OCI-LY1 (cell line): ENCODE data around the gene BIN1.

Experiments used
- H2AFZ ChIP-seq: fragments of 200-600 bp; sonication (generic), shearing (Covaris generic); 2 replicates; pipeline ENCODE4 v1.6.0; 2014; ENCODE audit warnings: antibody characterized with exemption, mild to moderate bottlenecking, low read length
- H3F3A ChIP-seq: fragments of 200-600 bp; sonication (generic), shearing (Covaris generic); 2 replicates; pipeline ENCODE4 v1.6.0; 2014; ENCODE audit warnings: mild to moderate bottlenecking, antibody characterized with exemption, low read length, moderate library complexity; ENCODE audit not compliant: insufficient read depth
- H3K27ac ChIP-seq: fragments of 200-600 bp; sonication (generic); 2 replicates; pipeline ENCODE4 v1.5.1; 2014; ENCODE audit warnings: low read length, mixed run types, mild to moderate bottlenecking, low read depth; ENCODE audit not compliant: poor library complexity, severe bottlenecking
- H3K27me3 ChIP-seq: fragments of 200-600 bp; sonication (generic); 2 replicates; pipeline ENCODE4 v1.6.0; 2014; ENCODE audit warnings: antibody characterized with exemption, mild to moderate bottlenecking, low read length, moderate library complexity; ENCODE audit not compliant: insufficient read depth
- H3K36me3 ChIP-seq: fragments of 200-600 bp; sonication (generic); 2 replicates; pipeline ENCODE4 v1.6.1; 2014; ENCODE audit warnings: mild to moderate bottlenecking, antibody characterized with exemption, low read length, moderate library complexity, mixed read lengths; ENCODE audit not compliant: insufficient read depth
- H3K4me1 ChIP-seq: fragments of 200-600 bp; sonication (generic); 2 replicates; pipeline ENCODE4 v1.5.1; 2014; ENCODE audit warnings: mild to moderate bottlenecking, low read length, moderate library complexity; ENCODE audit not compliant: insufficient read depth, severe bottlenecking
- H3K4me2 ChIP-seq: fragments of 200-600 bp; sonication (generic), shearing (Covaris generic); 2 replicates; pipeline ENCODE4 v1.6.1; 2014; ENCODE audit warnings: low read length
- H3K4me3 ChIP-seq: fragments of 200-600 bp; sonication (generic); 2 replicates; pipeline ENCODE4 v1.5.1; 2014; ENCODE audit warnings: low read length, low read depth, mild to moderate bottlenecking, mixed read lengths; ENCODE audit not compliant: poor library complexity, severe bottlenecking
- H3K79me2 ChIP-seq: fragments of 200-600 bp; shearing (Covaris generic); 2 replicates; pipeline ENCODE4 v1.6.1; 2016; ENCODE audit warnings: mixed run types, low read length, mixed read lengths; ENCODE audit not compliant: insufficient read depth
- H3K9ac ChIP-seq: fragments of 200-600 bp; sonication (generic), shearing (Covaris generic); 2 replicates; pipeline ENCODE4 v1.6.1; 2014; ENCODE audit warnings: mild to moderate bottlenecking, low read length, mixed read lengths
- H3K9me2 ChIP-seq: fragments of 200-600 bp; sonication (generic), shearing (Covaris generic); 2 replicates; pipeline ENCODE4 v1.6.1; 2014; ENCODE audit warnings: low read depth, mild to moderate bottlenecking, low read length, mixed read lengths
- H3K9me3 ChIP-seq: fragments of 200-600 bp; shearing (Covaris generic); 2 replicates; pipeline ENCODE4 v1.6.1; 2014; ENCODE audit warnings: low read length, mixed read lengths
- H4K20me1 ChIP-seq: fragments of 200-600 bp; sonication (generic), shearing (Covaris generic); 2 replicates; pipeline ENCODE4 v1.6.0; 2016; ENCODE audit warnings: mild to moderate bottlenecking, low read length; ENCODE audit not compliant: insufficient read depth
- CTCF ChIP-seq: fragments of 200-600 bp; sonication (generic), shearing (Covaris generic); IDR thresholded peaks from 2 replicates; pipeline ENCODE4 v1.5.1; 2017; ENCODE audit warnings: mild to moderate bottlenecking, antibody characterized with exemption, low read length, moderate library complexity, mixed read lengths
- EZH2 ChIP-seq: fragments of 200-600 bp; sonication (generic), shearing (Covaris generic); IDR thresholded peaks from 2 replicates; pipeline ENCODE4 v1.8.0; 2017; ENCODE audit warnings: borderline replicate concordance, mixed run types, mild to moderate bottlenecking, antibody characterized with exemption, low read length, moderate library complexity, mixed read lengths

BIN1 gene

GRCh38 chr2:127145280-127145895 is 38.4 kb upstream of the BIN1 start:
- H3K4me1 ChIP-seq: no peaks in the 10 kb centered on the region

DNA sequence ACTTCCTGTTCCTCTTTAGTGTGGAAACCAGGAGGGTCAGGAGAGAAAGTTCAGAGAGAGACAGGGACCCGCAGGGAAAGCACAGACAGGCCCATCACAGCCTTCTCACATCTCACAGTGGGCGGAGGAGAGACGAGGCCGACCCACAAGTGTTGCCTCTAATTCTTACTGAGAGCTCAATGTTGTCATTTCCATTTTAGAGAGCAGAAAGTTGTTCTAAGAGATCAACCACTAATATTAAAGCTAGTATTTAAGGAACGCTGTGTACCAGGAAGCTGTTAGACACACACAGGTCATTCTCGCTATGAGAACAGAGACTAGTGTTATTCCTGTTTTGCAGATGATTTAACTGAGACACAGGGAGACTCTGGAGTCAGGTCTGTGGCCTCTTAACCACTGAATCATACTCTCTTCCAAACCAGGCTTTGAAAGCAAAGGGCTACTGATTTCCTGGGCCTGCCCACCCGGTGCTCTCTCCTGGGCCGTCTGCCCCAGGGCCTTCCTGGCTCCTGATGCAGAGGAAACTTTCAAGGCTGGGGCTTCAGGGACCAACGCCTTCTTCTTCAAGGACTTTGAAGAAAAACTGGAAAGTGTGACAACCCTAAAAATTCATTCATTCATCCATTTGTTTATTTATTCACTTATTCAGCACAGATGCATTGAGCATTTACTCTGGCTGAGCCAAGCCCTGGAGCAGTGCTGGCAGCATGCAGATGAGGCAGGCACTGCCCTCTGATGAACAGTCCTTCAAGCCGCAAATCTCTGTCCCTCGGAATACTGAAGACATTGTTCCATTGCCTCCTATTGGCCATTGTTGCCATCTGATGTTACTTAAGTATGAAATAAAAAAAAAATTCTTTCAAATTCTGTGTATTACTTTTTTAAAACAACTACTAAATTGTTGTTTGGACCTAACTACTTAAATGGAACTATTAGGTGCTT is 37.2 kb upstream of the BIN1 start:
- Histone ChIP-seq H2AFZ (no peak overlapping the region), H3K4me2 (no peak overlapping the region), H3K4me3 (no peak overlapping the region), H3K79me2 (no peaks in the 10 kb centered on the region), H3F3A (no peaks in the 10 kb centered on the region), H3K9me3 (peaks cover 2% of the 10 kb centered on the region; the same call in 1 of the 2 replicates), H3K9ac (no peak overlapping the region), H3K36me3 (no peaks in the 10 kb centered on the region), H3K27me3 (no peaks in the 10 kb centered on the region; the same call in 1 of the 2 replicates), H3K27ac (no peak overlapping the region), H3K9me2 (no peaks in the 10 kb centered on the region; the same call in 1 of the 2 replicates), H3K4me1 (no peaks in the 10 kb centered on the region), H4K20me1 (no peaks in the 10 kb centered on the region)
- TF ChIP-seq CTCF (no peak), EZH2 (no peak)

More at GRCh38 chr2:127145280-127145895, 38.4 kb upstream of the BIN1 start:
- Histone ChIP-seq H2AFZ (no peak overlapping the region), H4K20me1 (no peaks in the 10 kb centered on the region), H3K9me2 (no peaks in the 10 kb centered on the region; the same call in 1 of the 2 replicates), H3K27ac (no peak overlapping the region), H3K27me3 (no peaks in the 10 kb centered on the region), H3K36me3 (no peaks in the 10 kb centered on the region), H3K9me3 (no peaks in the 10 kb centered on the region), H3K4me2 (no peak overlapping the region), H3F3A (no peaks in the 10 kb centered on the region), H3K9ac (no peak overlapping the region), H3K79me2 (no peaks in the 10 kb centered on the region), H3K4me3 (no peak overlapping the region)
- TF ChIP-seq CTCF: no peak
- TF ChIP-seq EZH2: no peak

GRCh38 chr2:127142663-127143630 is 36.0 kb upstream of the BIN1 start:
- Histone ChIP-seq H3K27me3 (no peaks in the 10 kb centered on the region; the same call in 1 of the 2 replicates), H2AFZ (no peak overlapping the region), H3K9me3 (peaks cover 7% of the 10 kb centered on the region; the same call in 1 of the 2 replicates), H3K27ac (no peak overlapping the region), H3K79me2 (no peaks in the 10 kb centered on the region), H3K4me1 (no peaks in the 10 kb centered on the region), H3F3A (no peaks in the 10 kb centered on the region), H3K4me3 (no peak overlapping the region), H3K36me3 (no peaks in the 10 kb centered on the region), H3K9me2 (no peaks in the 10 kb centered on the region), H4K20me1 (no peaks in the 10 kb centered on the region), H3K9ac (no peak overlapping the region), H3K4me2 (no peak overlapping the region)
- no peak for TF ChIP-seq CTCF
